OCI-LY1 (cell line): ENCODE data around the gene MC2R.

ENCODE experiments used
- H2AFZ ChIP-seq: fragments of 200-600 bp; sonication (generic), shearing (Covaris generic); 2 replicates; pipeline ENCODE4 v1.6.0; 2014; ENCODE audit warnings: antibody characterized with exemption, mild to moderate bottlenecking, low read length
- H3F3A ChIP-seq: fragments of 200-600 bp; sonication (generic), shearing (Covaris generic); 2 replicates; pipeline ENCODE4 v1.6.0; 2014; ENCODE audit warnings: mild to moderate bottlenecking, antibody characterized with exemption, low read length, moderate library complexity; ENCODE audit not compliant: insufficient read depth
- H3K27ac ChIP-seq: fragments of 200-600 bp; sonication (generic); 2 replicates; pipeline ENCODE4 v1.5.1; 2014; ENCODE audit warnings: low read length, mixed run types, mild to moderate bottlenecking, low read depth; ENCODE audit not compliant: poor library complexity, severe bottlenecking
- H3K27me3 ChIP-seq: fragments of 200-600 bp; sonication (generic); 2 replicates; pipeline ENCODE4 v1.6.0; 2014; ENCODE audit warnings: antibody characterized with exemption, mild to moderate bottlenecking, low read length, moderate library complexity; ENCODE audit not compliant: insufficient read depth
- H3K36me3 ChIP-seq: fragments of 200-600 bp; sonication (generic); 2 replicates; pipeline ENCODE4 v1.6.1; 2014; ENCODE audit warnings: mild to moderate bottlenecking, antibody characterized with exemption, low read length, moderate library complexity, mixed read lengths; ENCODE audit not compliant: insufficient read depth
- H3K4me1 ChIP-seq: fragments of 200-600 bp; sonication (generic); 2 replicates; pipeline ENCODE4 v1.5.1; 2014; ENCODE audit warnings: mild to moderate bottlenecking, low read length, moderate library complexity; ENCODE audit not compliant: insufficient read depth, severe bottlenecking
- H3K4me2 ChIP-seq: fragments of 200-600 bp; sonication (generic), shearing (Covaris generic); 2 replicates; pipeline ENCODE4 v1.6.1; 2014; ENCODE audit warnings: low read length
- H3K4me3 ChIP-seq: fragments of 200-600 bp; sonication (generic); 2 replicates; pipeline ENCODE4 v1.5.1; 2014; ENCODE audit warnings: low read length, low read depth, mild to moderate bottlenecking, mixed read lengths; ENCODE audit not compliant: poor library complexity, severe bottlenecking
- H3K79me2 ChIP-seq: fragments of 200-600 bp; shearing (Covaris generic); 2 replicates; pipeline ENCODE4 v1.6.1; 2016; ENCODE audit warnings: mixed run types, low read length, mixed read lengths; ENCODE audit not compliant: insufficient read depth
- H3K9ac ChIP-seq: fragments of 200-600 bp; sonication (generic), shearing (Covaris generic); 2 replicates; pipeline ENCODE4 v1.6.1; 2014; ENCODE audit warnings: mild to moderate bottlenecking, low read length, mixed read lengths
- H3K9me2 ChIP-seq: fragments of 200-600 bp; sonication (generic), shearing (Covaris generic); 2 replicates; pipeline ENCODE4 v1.6.1; 2014; ENCODE audit warnings: low read depth, mild to moderate bottlenecking, low read length, mixed read lengths
- H3K9me3 ChIP-seq: fragments of 200-600 bp; shearing (Covaris generic); 2 replicates; pipeline ENCODE4 v1.6.1; 2014; ENCODE audit warnings: low read length, mixed read lengths
- H4K20me1 ChIP-seq: fragments of 200-600 bp; sonication (generic), shearing (Covaris generic); 2 replicates; pipeline ENCODE4 v1.6.0; 2016; ENCODE audit warnings: mild to moderate bottlenecking, low read length; ENCODE audit not compliant: insufficient read depth
- EZH2 ChIP-seq: fragments of 200-600 bp; sonication (generic), shearing (Covaris generic); IDR thresholded peaks from 2 replicates; pipeline ENCODE4 v1.8.0; 2017; ENCODE audit warnings: borderline replicate concordance, mixed run types, mild to moderate bottlenecking, antibody characterized with exemption, low read length, moderate library complexity, mixed read lengths
- TF ChIP-seq, protein P1 (sequence below): fragments of 200-600 bp; sonication (generic), shearing (Covaris generic); IDR thresholded peaks from 2 replicates; pipeline ENCODE4 v1.5.1; 2017; ENCODE audit warnings: mild to moderate bottlenecking, antibody characterized with exemption, low read length, moderate library complexity, mixed read lengths

The MC2R gene

DNA sequence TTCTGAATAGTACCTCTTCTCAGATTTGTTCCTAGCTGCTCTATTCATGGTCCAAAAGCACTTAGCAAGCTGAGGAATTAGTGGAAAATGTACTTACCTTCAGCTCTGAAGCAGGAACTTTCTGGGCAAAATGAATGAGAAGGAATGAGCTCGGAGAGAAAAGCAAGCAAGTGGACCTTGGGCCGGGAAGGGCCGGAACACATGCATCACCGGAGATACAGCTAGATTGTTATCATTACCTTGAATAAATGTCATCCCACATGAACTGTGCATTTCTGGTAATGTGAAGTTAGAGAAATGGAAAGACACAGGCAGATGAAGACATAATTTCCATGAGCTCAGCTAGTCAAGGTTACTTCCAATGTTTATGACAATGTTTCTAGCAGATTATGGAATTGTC is at the start of gene MC2R:
Gene MC2R, minus strand, starts transcription at position 146 of the 400 bp plus-strand sequence. CDS start 30,018 bp downstream, outside the sequence.
- H3K4me2 ChIP-seq: no peak within 1 kb of the TSS
- H3K27ac ChIP-seq: no peak within 1 kb of the TSS
- H3F3A ChIP-seq: no peaks in the 10 kb centered on the region
- TF ChIP-seq, protein P1, sequence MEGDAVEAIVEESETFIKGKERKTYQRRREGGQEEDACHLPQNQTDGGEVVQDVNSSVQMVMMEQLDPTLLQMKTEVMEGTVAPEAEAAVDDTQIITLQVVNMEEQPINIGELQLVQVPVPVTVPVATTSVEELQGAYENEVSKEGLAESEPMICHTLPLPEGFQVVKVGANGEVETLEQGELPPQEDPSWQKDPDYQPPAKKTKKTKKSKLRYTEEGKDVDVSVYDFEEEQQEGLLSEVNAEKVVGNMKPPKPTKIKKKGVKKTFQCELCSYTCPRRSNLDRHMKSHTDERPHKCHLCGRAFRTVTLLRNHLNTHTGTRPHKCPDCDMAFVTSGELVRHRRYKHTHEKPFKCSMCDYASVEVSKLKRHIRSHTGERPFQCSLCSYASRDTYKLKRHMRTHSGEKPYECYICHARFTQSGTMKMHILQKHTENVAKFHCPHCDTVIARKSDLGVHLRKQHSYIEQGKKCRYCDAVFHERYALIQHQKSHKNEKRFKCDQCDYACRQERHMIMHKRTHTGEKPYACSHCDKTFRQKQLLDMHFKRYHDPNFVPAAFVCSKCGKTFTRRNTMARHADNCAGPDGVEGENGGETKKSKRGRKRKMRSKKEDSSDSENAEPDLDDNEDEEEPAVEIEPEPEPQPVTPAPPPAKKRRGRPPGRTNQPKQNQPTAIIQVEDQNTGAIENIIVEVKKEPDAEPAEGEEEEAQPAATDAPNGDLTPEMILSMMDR: no peak
- no peak for TF ChIP-seq EZH2
- no peaks in the 10 kb centered on the region for H3K9me2 ChIP-seq
- no peak within 1 kb of the TSS for H3K4me3 ChIP-seq
- no peak within 1 kb of the TSS for H2AFZ ChIP-seq
- H3K36me3 ChIP-seq: no peaks in the 10 kb centered on the region
- H3K27me3 ChIP-seq: no peaks in the 10 kb centered on the region; the same call in 1 of the 2 replicates
- H3K9me3 ChIP-seq: no peaks in the 10 kb centered on the region
- no peak within 1 kb of the TSS for H3K9ac ChIP-seq
- H4K20me1 ChIP-seq: no peaks in the 10 kb centered on the region
- H3K79me2 ChIP-seq: no peaks in the 10 kb centered on the region
- H3K4me1 ChIP-seq: no peaks in the 10 kb centered on the region

DNA sequence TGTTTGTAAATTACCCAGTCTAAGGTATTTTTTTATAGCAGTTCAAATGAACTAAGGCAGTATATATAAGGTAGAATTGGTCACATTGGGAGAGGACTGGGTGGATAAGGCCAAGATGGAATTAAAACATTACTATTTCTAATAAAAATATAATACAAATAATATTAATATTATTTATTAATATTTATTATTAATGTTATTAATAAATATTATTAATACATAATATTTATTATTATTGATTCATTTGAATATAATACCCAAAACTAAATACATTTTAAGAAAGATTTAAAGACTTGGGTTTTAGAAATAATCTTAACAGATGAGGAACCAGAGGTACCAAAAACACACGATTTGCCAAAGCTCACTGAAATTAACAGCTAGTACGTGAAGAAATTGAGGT is 30.5 kb upstream of the MC2R start:
- TF ChIP-seq, protein P1: no peak
- TF ChIP-seq EZH2: no peak
- no peak overlapping the region for H3K4me3 ChIP-seq
- no peaks in the 10 kb centered on the region for H3F3A ChIP-seq
- no peaks in the 10 kb centered on the region for H3K9me3 ChIP-seq
- no peaks in the 10 kb centered on the region for H3K27me3 ChIP-seq
- H2AFZ ChIP-seq: no peak overlapping the region
- no peaks in the 10 kb centered on the region for H3K36me3 ChIP-seq
- no peaks in the 10 kb centered on the region for H4K20me1 ChIP-seq
- H3K4me2 ChIP-seq: no peak overlapping the region
- no peaks in the 10 kb centered on the region for H3K9me2 ChIP-seq
- H3K4me1 ChIP-seq: no peaks in the 10 kb centered on the region
- H3K79me2 ChIP-seq: no peaks in the 10 kb centered on the region
- no peak overlapping the region for H3K9ac ChIP-seq
- H3K27ac ChIP-seq: no peak overlapping the region

DNA sequence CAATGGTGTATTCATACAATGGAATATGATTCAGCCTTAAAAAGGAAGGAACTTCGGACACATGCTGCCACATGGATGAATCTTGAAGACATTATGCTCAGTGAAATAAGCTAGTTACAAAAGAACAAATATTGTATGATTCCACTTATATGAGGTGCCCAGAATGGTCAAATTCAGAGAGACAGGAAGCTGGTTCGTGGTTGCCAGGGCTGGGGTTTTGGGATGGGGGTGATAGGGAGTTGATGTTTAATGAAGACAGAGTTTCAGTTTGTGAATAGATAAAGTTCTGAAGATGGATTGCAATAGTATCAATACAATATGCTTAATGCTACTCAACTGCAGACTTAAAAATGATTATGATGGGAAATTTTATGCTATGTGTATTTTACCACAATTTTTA is 28.0 kb upstream of the MC2R start:
- Histone ChIP-seq H3K9ac (no peak overlapping the region), H3K27me3 (no peaks in the 10 kb centered on the region), H3K4me3 (no peak overlapping the region), H3F3A (no peaks in the 10 kb centered on the region), H3K36me3 (no peaks in the 10 kb centered on the region), H3K79me2 (no peaks in the 10 kb centered on the region), H3K27ac (no peak overlapping the region), H3K9me3 (no peaks in the 10 kb centered on the region), H4K20me1 (no peaks in the 10 kb centered on the region), H3K4me1 (no peaks in the 10 kb centered on the region), H3K9me2 (no peaks in the 10 kb centered on the region), H3K4me2 (no peak overlapping the region), H2AFZ (no peak overlapping the region)
- TF ChIP-seq EZH2: no peak
- TF ChIP-seq, protein P1: no peak
